HG02588 (cell line): ENCODE data around the gene DCAF8.

Experiments
- ATAC-seq: cut with Tn5 transposase; IDR thresholded peaks from one replicate; pipeline ENCODE4 v1.9.1; 2021; ENCODE audit warnings: mild to moderate bottlenecking, moderate library complexity; ENCODE audit not compliant: unreplicated experiment

DCAF8 gene

DNA sequence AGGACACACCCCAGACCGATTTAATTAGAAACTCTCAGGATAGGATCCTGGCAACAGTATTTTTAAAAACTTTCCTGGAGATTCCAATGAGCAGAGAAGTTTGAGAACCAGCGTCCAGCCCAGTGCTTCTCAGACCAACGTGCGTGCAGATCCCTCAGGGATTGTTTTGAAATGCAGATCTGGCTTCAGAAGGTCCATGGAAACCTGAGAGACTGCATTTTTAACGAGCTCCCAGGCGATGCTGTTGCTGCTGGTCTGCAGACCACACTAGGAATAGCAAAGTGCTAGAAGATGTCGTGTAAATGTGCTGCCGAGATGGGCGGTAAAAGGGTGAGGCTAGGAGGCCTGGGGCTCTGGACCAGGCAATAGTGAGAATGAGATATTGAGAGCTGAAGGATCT lies 90.4 kb downstream of the DCAF8 start:
- no peak for ATAC-seq

DNA sequence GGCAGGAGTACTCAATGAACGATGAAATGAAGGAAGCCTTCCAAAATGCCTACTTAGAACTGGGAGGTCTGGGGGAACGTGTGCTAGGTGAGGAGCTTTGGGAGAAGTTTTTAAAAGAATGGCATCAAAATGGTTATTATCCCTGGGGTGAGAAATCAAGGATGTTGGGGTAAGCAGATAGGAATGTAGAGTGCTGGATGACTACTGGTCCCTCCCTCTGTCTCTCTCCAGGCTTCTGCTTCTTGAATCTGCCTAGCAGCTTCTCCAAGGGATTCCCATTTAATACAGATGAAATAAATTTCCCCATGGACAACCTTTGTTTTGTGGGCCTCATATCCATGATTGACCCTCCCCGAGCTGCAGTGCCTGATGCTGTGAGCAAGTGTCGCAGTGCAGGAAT lies 91.0 kb downstream of the DCAF8 start:
- ATAC-seq = no peak

DNA sequence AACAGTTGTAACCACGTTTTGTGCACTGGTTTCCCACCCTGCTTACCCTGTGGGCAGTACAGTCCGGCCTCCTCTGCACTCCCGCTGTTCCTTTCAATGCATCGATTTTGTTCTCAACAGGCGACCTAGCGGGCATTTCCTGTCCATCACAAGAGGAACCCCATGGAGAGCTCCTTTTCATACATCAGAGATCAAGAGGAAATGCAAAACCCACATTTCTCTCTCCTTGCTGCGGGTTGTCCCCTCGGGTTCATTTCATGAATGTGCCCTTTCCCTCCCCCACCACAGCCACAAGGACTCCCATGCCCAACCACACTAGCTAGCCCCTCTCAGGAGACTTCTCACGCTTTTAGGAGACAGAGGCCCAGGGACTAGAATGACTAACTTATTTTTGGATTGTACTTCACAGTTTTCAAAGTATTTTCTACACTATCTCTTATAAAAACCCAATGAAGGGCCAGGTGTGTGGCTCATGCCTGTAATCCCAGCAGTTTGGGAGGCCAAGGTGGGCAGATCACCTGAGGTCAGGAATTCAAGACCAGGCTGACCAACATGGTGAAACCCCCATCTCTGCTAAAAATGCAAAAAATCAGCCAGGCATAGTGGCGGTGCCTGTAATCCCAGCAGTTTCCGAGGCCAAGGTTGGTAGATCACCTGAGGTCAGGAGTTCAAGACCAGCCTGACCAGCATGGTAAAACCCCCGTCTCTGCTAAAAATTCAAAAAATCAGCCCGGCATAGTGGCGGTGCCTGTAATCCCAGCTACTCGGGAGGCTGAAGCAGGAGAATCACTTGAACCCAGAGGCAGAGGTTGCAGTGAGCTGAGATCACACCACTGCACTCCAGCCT lies 92.6 kb downstream of the DCAF8 start:
- ATAC-seq = peak; percentile 63

DNA sequence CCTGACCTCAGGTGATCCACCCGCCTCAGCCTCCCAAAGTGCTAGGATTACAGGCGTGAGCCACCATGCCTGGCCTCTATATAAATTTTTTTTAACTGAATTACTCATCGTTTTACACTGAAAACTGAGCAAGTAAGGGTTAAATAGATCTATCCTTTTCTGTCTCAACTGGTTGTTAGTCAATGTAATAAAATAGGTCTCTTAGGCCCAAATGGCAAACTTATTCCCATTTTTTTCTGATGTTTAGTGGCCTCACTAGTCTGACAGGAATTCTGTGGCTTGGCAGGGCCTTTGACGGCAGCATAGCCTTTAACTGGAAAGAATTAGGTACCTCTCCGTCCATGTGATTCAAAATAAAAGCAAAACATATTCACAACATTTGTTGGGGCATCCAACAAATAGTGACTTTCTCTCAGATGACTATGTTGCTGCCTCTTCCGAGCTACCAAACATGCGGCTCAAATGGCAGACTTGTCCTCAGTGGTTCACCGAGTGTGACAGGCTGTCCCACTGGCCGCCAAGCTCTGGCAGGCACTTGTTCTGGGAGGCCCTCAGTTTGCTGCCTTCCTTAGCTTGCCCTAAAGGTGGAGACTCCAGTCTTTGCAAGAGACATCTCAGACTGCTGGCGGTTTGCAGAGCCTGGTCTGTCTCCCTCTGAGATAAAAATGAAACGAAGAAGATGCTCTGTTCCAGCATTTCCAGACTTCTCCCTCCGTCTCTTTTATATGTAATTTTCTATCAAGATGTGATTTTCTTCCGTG lies 93.6 kb downstream of the DCAF8 start:
- ATAC-seq = no peak

DNA sequence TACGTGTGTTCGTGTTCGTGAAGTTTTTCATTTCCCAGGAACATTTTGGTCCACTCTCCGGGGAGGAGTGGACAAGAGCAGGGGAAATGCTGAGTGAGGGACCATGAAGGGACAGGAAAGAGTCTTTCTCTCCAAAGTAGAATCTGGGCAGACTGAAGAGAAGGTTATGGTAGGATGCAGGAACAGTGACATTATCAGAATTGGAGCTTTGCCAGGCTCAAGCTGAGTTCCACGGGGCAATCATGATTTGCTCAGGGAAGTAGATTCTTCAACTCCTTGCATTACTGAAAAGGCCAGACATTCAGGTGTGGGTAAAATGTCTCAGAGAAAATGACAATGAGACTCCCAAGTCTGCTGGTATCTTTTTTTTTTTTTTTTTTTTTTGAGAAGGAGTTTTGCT lies 94.3 kb downstream of the DCAF8 start:
- no peak for ATAC-seq

DNA sequence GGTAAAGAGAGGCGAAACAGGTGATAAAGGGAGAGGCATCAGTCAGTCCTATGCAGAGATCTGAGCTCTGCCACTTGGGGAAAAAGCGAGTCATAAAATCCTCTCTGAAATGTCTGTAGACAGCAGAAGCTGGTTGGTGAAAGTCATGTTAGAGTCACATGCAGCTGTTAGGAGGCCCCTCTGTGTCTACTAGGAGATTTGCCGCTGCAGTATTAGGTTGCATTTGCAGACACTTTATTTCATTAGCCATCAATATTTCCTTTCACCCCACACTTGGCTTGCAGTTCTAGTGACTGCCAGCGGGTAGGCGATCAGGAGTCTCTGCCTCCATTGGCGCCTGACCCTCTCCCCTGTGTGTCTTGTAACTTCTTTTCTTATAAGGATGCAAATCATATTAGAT lies 94.8 kb downstream of the DCAF8 start:
- ATAC-seq = no peak

DNA sequence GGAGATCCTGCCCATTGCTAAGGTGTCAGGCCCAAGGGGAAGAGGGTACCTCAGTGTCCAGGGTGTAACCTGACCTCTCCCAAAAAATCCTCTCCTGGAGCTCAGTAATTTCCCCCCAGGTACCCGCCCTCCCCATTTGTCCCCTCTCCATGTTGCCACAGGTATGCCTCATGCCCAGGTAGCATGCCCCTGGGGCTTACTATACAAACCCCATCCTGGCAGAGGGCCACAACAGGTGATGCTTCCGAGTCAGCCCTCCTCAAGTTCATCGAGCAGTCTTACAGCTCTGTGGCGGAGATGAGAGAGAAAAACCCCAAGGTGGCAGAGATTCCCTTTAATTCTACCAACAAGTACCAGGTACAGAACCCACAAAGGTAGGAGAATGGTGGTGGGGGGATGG lies 95.3 kb downstream of the DCAF8 start:
- ATAC-seq = no peak

DNA sequence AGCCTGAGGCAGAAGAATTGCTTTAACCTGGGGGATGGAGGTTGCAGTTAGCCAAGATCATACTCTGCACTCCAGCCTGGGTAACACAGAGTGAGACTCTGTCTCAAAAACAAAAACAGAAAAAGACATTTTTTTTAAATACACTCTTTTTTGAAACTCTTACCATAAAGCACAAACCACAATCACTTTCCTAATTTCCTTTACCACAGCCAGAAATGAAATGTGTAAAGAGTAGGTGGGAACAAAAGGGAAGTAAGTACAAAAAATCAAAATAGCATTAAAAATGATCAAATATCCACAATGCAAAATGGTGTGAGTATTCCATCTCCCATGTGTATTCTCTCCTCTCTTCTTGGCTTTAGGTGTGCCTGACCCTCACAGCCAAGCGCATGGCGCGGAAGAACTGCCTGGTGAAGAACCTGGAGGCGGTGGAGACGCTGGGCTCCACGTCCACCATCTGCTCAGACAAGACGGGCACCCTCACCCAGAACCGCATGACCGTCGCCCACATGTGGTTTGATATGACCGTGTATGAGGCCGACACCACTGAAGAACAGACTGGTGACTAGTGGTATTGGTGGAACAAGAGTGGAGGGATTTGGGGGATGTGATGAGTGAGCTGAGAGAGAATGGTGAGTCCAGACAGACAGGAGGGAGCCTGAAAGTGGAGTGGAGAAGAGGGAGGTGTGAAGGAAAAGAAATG lies 96.0 kb downstream of the DCAF8 start:
- no peak for ATAC-seq
